H1 (cell line): Measurements from ENCODE around the gene MCM3. TPM values are rescaled to one million over a fixed set of nuclear protein-coding genes. Genes with fewer than 3 reads are reported as not detected.

Source experiments
- CBX8 ChIP-seq: fragments of 300-800, 300-1000 bp; sonication (generic); IDR thresholded peaks from 2 replicates; pipeline ENCODE4 v1.7.1; 2016; ENCODE audit warnings: low read depth, low read length, borderline replicate concordance
- CEBPB ChIP-seq: IDR thresholded peaks from 2 replicates; pipeline ENCODE4 v1.6.1; 2012; ENCODE audit warnings: low read depth, low read length
- JUN ChIP-seq: IDR thresholded peaks from 2 replicates; pipeline ENCODE4 v1.6.1; 2011; ENCODE audit warnings: low read depth, mild to moderate bottlenecking, improper control_type of control experiment, low read length
- KDM5A ChIP-seq: fragments of 200-600 bp; IDR thresholded peaks from 2 replicates; pipeline ENCODE4 v1.7.1; 2012; ENCODE audit warnings: mild to moderate bottlenecking, low read length, inconsistent platforms, mixed read lengths
- polyA plus RNA-seq, 7 experiments: library from polyadenylated mRNA; depleted of rRNA in 3 of 7; stranded (reverse) in 5 of 7; unstranded in 2 of 7; fragments of >200 nt in 5 of 7; fragments of 200-250 nt in 2 of 7; gene quantifications; 1 replicate in 5 of 7; 2 replicates in 1 of 7; 4 replicates in 1 of 7; pipeline versions ENCODE4 v1.2.1 to v1.2.3, GENCODE V29; 2011 to 2013; ENCODE audit warnings: missing spikeins in 2 of 7, mixed read lengths in 2 of 7
- total RNA-seq: library from RNA; stranded (reverse); fragmentation: NEBNext Ultra II Directional; extraction: Animal tissue kit (Norgen Biotek cat#: 25700); gene quantifications from 2 replicates; pipeline ENCODE4 v1.2.1, GENCODE V29; 2021

Gene MCM3
- total and polyA plus RNA-seq, 2 of the 8 experiments (the other 6 are each of a cell fraction or from before 2014, with no cell fraction given): 275 to 293 TPM

DNA sequence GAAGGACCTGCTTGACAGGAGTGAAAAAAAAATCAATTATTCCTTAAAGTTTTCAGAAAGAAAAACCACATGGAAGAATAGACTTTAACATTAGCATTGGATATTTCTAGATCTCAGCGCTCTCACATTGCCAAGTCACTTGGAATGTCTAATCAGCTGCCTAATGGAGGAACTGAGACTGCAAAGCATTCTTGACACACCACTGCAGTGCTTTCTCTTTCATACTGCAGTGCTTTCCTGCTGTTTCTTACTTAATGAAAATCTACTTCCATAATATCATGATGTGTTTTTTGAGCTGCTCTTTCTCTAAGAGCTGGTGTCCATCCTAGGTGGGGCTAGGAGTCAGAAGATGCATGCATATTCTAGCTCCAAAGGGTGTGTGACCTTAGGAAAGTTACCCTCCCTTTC is 20.4 kb upstream of the MCM3 start (continued):
- TF ChIP-seq CEBPB: no peak
- no peak for TF ChIP-seq JUN
- no peak for TF ChIP-seq KDM5A
- no peak for TF ChIP-seq CBX8
- TF ChIP-seq, all 59 proteins: peak for 0
